DND-41 (cell line): ENCODE data around the gene MUC6.

ENCODE experiments used
- EZH2 ChIP-seq: IDR thresholded peaks from 3 replicates; pipeline ENCODE4 v1.6.1; 2012; ENCODE audit warnings: borderline replicate concordance, low read depth, mild to moderate bottlenecking, moderate library complexity, low read length, inconsistent platforms; ENCODE audit not compliant: severe bottlenecking
- TF ChIP-seq, protein P1 (sequence below): IDR thresholded peaks from 2 replicates; pipeline ENCODE4 v1.5.1; 2012; ENCODE audit warnings: borderline replicate concordance, low read length, moderate library complexity, mild to moderate bottlenecking; ENCODE audit not compliant: poor library complexity, severe bottlenecking; ENCODE audit errors: extremely low read depth

DNA sequence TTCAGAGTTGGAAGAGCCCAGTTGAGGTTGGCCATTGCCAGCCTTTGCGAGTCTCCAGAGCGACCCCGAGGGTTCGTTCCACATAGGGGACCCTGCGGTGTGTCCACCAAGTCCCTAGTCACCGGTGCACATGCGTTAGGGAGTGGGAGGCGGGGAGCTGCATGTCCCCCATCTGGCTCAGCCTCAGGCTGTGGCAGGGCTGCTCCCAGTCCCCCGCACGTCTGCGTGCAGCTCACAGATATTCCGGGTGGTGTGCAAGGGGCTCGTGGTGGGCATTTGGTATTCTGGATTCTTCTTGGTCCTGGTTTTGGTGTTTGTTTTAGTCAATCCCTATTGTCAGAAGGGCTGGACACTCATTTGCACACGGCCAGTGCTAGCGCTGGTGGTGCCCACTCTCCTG, 48.8 kb downstream of the MUC6 start:
- TF ChIP-seq, protein P1, sequence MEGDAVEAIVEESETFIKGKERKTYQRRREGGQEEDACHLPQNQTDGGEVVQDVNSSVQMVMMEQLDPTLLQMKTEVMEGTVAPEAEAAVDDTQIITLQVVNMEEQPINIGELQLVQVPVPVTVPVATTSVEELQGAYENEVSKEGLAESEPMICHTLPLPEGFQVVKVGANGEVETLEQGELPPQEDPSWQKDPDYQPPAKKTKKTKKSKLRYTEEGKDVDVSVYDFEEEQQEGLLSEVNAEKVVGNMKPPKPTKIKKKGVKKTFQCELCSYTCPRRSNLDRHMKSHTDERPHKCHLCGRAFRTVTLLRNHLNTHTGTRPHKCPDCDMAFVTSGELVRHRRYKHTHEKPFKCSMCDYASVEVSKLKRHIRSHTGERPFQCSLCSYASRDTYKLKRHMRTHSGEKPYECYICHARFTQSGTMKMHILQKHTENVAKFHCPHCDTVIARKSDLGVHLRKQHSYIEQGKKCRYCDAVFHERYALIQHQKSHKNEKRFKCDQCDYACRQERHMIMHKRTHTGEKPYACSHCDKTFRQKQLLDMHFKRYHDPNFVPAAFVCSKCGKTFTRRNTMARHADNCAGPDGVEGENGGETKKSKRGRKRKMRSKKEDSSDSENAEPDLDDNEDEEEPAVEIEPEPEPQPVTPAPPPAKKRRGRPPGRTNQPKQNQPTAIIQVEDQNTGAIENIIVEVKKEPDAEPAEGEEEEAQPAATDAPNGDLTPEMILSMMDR = no peak
- TF ChIP-seq EZH2 = no peak
